Esophagus squamous epithelium (tissue), 4 donors: ENCODE results near the gene ZKSCAN3.

Source experiments
- POLR2A ChIP-seq, 4 donors: fragments of 450-650 bp; IDR thresholded peaks; one replicate each; pipeline ENCODE4 v1.6.1; 2017; ENCODE audit warnings: antibody characterized with exemption in 4 of 4, mild to moderate bottlenecking in 4 of 4, moderate library complexity in 3 of 4
- TF ChIP-seq, protein P1 (sequence below), 6 experiments: fragments of 450-650 bp in 4 of 6; fragments of 200-600 bp in 2 of 6; sonication (generic) in 2 of 6; IDR thresholded peaks; one replicate each; pipeline ENCODE4 v1.5.1; 2016 to 2019; ENCODE audit warnings: antibody characterized with exemption in 6 of 6, mild to moderate bottlenecking in 4 of 6, moderate library complexity in 4 of 6

DNA sequence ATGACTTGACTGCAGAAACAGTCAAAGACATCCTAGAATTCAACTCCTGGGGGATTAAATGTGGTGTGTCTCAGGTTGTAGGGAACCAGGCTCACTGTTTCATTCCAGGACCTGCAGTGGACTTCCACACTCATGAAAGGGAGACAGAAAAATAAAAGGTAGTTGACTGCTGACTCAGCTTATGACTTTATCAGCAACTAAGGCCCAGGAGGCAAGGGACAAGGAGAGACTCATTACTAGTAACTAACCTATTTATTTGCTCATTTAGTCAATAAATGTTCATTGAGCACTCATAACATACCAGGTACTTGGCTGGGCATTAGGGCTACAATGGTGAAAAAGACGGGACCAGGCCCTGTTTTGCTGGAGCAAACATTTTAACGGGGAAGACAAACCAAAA lies 16.7 kb upstream of the ZKSCAN3 start:
- TF ChIP-seq, protein P1, sequence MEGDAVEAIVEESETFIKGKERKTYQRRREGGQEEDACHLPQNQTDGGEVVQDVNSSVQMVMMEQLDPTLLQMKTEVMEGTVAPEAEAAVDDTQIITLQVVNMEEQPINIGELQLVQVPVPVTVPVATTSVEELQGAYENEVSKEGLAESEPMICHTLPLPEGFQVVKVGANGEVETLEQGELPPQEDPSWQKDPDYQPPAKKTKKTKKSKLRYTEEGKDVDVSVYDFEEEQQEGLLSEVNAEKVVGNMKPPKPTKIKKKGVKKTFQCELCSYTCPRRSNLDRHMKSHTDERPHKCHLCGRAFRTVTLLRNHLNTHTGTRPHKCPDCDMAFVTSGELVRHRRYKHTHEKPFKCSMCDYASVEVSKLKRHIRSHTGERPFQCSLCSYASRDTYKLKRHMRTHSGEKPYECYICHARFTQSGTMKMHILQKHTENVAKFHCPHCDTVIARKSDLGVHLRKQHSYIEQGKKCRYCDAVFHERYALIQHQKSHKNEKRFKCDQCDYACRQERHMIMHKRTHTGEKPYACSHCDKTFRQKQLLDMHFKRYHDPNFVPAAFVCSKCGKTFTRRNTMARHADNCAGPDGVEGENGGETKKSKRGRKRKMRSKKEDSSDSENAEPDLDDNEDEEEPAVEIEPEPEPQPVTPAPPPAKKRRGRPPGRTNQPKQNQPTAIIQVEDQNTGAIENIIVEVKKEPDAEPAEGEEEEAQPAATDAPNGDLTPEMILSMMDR (IDR thresholded peaks at IDR 0.05) = no peak
- TF ChIP-seq POLR2A (IDR thresholded peaks at IDR 0.05) = no peak
